ENCODE measurements around the gene DDX54. TPM values are rescaled to one million over a fixed set of nuclear protein-coding genes. Genes with fewer than 3 reads are reported as not detected.
A peak's percentile ranks its signal among the peaks of the same experiment; 100 is the strongest.

Gene DDX54
- total RNA-seq, 1 experiment from 2014 or later, result 80.1 TPM

DNA sequence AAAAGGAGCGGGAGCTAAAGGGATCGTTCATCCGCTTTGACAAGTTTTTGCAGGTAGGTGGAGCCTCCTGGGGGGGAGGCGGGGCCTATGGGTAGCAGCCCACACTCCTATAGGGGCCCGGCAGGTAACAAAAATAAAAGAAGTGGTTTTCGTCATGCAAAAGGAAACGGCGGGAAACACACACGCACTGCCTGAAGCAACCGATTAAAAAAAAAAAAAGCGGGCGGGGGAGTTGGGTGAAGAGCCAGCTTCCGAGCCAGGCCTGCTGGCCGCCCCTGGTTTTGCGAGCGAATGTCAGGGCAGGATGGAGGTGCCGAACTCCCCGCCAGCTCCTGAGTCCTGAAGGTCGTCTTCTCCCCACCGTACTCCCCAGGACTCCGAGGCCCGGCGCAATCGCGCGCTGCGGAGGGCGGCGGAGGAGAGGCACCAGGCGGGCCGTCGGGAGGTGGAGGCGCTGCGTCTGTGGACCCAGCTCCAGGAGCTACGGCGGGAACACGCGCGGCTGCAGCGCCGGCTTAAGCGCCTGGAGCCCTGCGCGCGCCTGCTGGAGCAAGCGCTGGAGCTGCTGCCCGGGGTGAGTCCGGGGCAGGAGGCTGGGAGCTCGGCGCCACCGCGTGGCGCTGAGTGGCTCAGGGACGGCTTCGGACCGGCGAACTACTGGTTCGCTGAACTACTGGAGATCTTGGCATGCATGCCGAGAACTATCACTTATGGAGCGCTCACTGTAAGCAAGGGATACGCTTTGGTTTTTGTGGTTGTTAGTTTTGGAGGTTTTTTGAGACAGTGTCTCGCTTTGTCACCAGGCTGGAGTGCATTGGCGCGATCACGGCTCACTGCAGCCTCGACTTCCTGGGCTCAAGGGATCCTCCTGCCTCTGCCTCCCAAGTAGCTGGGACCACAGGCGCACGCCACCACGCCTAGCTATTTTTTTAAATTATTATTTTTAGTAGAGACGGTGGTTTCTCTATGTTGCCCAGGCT is 32.2 kb downstream of the DDX54 start:
- ChIA-PET POLR2A (ENCODE audit: unreplicated experiment) (interaction anchor here (0.6 to 0.7 kb wide), 4 partner anchors 55 to 1567 kb away, joined by 3 to 14 read pairs (median 6); no protein-coding TSS in a partner anchor), CTCF (interaction anchor here (0.5 to 2.9 kb wide), 10 partner anchors 11 to 380 kb away, joined by 3 to 21 read pairs (median 4); partner anchors contain the start of gene RASAL1)
- H3K79me2 ChIP-seq (ENCODE audit: low read depth), result no peaks in the 10 kb centered on the region
- H3K9me2 ChIP-seq (ENCODE audit: insufficient read depth), result no peaks in the 10 kb centered on the region
- DNase-seq, result peak; percentile 67 to 81
- peak overlapping the region; percentile 88 for H2AFZ ChIP-seq
- peaks cover 18% of the 10 kb centered on the region; the same call in 1 of the 2 replicates for H3K4me1 ChIP-seq (replicated peaks; ENCODE audit: insufficient read depth)
- H3K4me2 ChIP-seq, result peak overlapping the region; percentile 81
- peaks cover 19% of the 10 kb centered on the region; the same call in 1 of the 2 replicates for H3F3A ChIP-seq (ENCODE audit: insufficient read depth, low read depth)
- intact Hi-C loops (cut with micrococcal nuclease; ENCODE audit: unreplicated experiment), result loop anchor here (1.0 to 10.0 kb wide), 5 partner anchors 18 to 248 kb away; partner anchors contain the start of genes OAS1 and RASAL1
- no peaks in the 10 kb centered on the region for H3K9me3 ChIP-seq (ENCODE audit: insufficient read depth, low read depth)
- no TSS peak for BruUV-seq (replicated peaks)
- no peaks in the 10 kb centered on the region for H3K27me3 ChIP-seq (ENCODE audit: insufficient read depth, low read depth)
- no peak for TF ChIP-seq EZH2 (IDR thresholded peaks at IDR 0.05; ENCODE audit: low read depth)
- TF ChIP-seq, protein P1, sequence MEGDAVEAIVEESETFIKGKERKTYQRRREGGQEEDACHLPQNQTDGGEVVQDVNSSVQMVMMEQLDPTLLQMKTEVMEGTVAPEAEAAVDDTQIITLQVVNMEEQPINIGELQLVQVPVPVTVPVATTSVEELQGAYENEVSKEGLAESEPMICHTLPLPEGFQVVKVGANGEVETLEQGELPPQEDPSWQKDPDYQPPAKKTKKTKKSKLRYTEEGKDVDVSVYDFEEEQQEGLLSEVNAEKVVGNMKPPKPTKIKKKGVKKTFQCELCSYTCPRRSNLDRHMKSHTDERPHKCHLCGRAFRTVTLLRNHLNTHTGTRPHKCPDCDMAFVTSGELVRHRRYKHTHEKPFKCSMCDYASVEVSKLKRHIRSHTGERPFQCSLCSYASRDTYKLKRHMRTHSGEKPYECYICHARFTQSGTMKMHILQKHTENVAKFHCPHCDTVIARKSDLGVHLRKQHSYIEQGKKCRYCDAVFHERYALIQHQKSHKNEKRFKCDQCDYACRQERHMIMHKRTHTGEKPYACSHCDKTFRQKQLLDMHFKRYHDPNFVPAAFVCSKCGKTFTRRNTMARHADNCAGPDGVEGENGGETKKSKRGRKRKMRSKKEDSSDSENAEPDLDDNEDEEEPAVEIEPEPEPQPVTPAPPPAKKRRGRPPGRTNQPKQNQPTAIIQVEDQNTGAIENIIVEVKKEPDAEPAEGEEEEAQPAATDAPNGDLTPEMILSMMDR (conservative IDR thresholded peaks at IDR 0.05), result peak; percentile 56
- H3K4me3 ChIP-seq, result peak overlapping the region; percentile 61
- no peaks in the 10 kb centered on the region for H4K20me1 ChIP-seq (ENCODE audit: insufficient read depth)
- no peaks in the 10 kb centered on the region for H3K36me3 ChIP-seq (ENCODE audit: low read depth)
- H3K27ac ChIP-seq, result no peak overlapping the region

DNA sequence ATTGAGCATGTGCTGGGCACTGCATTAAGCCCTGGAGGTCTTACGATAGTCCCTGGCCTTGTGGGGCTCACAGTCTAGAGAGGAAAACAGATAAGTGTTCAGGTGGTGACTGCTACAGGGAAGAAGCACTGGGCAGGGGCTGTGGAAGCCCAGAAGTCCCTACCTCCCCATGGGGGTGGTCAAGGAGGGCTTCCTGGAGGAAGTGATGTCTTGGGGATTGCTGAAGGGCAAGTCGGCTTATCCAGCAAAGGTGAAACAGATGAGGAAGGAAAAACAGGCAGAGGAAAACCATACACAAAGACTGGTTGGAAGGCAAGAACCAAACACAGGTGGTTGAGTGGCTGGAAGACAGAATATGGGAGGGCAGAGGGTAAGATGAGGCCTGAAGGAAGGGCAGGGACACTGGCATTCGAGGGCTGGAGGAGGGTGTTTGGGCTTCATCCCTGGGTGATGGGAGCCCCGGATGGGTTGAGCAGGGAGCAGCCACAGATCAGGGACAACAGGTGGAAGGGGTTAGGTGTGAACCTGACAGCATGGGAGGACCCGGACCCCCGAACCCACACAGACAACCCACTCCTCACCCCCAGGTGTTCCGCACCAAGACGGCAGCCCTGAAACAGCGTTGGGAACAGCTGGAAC is 33.0 kb downstream of the DDX54 start:
- POLR2A ChIA-PET (ENCODE audit: unreplicated experiment), result interaction anchor here (0.6 kb wide), 2 partner anchors 358 to 1567 kb away, joined by 6 to 14 read pairs; no protein-coding TSS in a partner anchor

More for the DNA sequence above, 33.0 kb downstream of the DDX54 start:
- no peak for DNase-seq
- BruUV-seq (replicated peaks), result no TSS peak
- Histone ChIP-seq H2AFZ (peak overlapping the region; percentile 88; the same call in 1 of the 2 replicates), H3K27ac (no peak overlapping the region), H3K4me1 (replicated peaks; ENCODE audit: insufficient read depth) (peaks cover 18% of the 10 kb centered on the region; the same call in 1 of the 2 replicates), H3F3A (ENCODE audit: insufficient read depth, low read depth) (peaks cover 14% of the 10 kb centered on the region; the same call in 1 of the 2 replicates), H3K4me2 (peak overlapping the region; percentile 81), H3K9me2 (ENCODE audit: insufficient read depth) (no peaks in the 10 kb centered on the region), H3K9me3 (ENCODE audit: insufficient read depth, low read depth) (no peaks in the 10 kb centered on the region), H3K27me3 (ENCODE audit: insufficient read depth, low read depth) (no peaks in the 10 kb centered on the region), H4K20me1 (ENCODE audit: insufficient read depth) (no peaks in the 10 kb centered on the region), H3K36me3 (ENCODE audit: low read depth) (no peaks in the 10 kb centered on the region), H3K4me3 (peak overlapping the region; percentile 61; the same call in 1 of the 2 replicates), H3K79me2 (ENCODE audit: low read depth) (no peaks in the 10 kb centered on the region)
- TF ChIP-seq, protein P1 (conservative IDR thresholded peaks at IDR 0.05), result no peak
- no peak for TF ChIP-seq EZH2 (IDR thresholded peaks at IDR 0.05; ENCODE audit: low read depth)
- CTCF ChIA-PET, result interaction anchor here (0.5 to 2.9 kb wide), 4 partner anchors 17 to 172 kb away, joined by 3 to 21 read pairs (median 6); partner anchors contain the start of gene RASAL1
- intact Hi-C loops (cut with micrococcal nuclease; ENCODE audit: unreplicated experiment), result loop anchor here (2.0 to 10.0 kb wide), 2 partner anchors 18 to 248 kb away; partner anchors contain the start of genes OAS1 and RASAL1

Measured in PC-9 (cell line).